CD4-positive, alpha-beta T cell treated with Interleukin-6 for 4 hours (primary cell): ENCODE results near the gene DBET.
"Not testable (repeated sequence)": the region's sequence is repeated elsewhere in the genome, so short reads cannot be mapped to it uniquely, and the experiment has no call there.

Experiments
- DNase-seq: peaks from one replicate; pipeline ENCODE4 v3.0.0-alpha.2; 2020; ENCODE audit warnings: mixed read lengths

DBET gene

GRCh38 chr4:190049378-190050239, 14.7 kb upstream of the DBET start:
- DNase-seq = not testable (repeated sequence)

GRCh38 chr4:190058997-190059396, 5.3 kb upstream of the DBET start:
- DNase-seq = not testable (repeated sequence)

- DNase-seq = not testable (repeated sequence)
Observed at GRCh38 chr4:190064805-190065204, 503 bp downstream of the DBET start.

- not testable (repeated sequence) for DNase-seq
Observed at GRCh38 chr4:190068351-190068750, 4.0 kb downstream of the DBET start.

- DNase-seq = not testable (repeated sequence)
Observed at GRCh38 chr4:190093052-190093451, 28.8 kb downstream of the DBET start.

- DNase-seq = not testable (repeated sequence)
Observed at GRCh38 chr4:190094031-190094430, 29.7 kb downstream of the DBET start.

- DNase-seq = not testable (repeated sequence)
Observed at GRCh38 chr4:190095335-190095734, 31.0 kb downstream of the DBET start.

- DNase-seq = not testable (repeated sequence)
Observed at GRCh38 chr4:190099605-190100004, 35.3 kb downstream of the DBET start.

GRCh38 chr4:190101525-190101924, 37.2 kb downstream of the DBET start:
- DNase-seq = not testable (repeated sequence)

GRCh38 chr4:190106191-190106590, 41.9 kb downstream of the DBET start:
- not testable (repeated sequence) for DNase-seq

- DNase-seq = not testable (repeated sequence)
Observed at GRCh38 chr4:190106611-190107480, 42.5 kb downstream of the DBET start.

- not testable (repeated sequence) for DNase-seq
Observed at GRCh38 chr4:190107766-190108485, 43.6 kb downstream of the DBET start.

GRCh38 chr4:190108756-190109155, 44.5 kb downstream of the DBET start:
- DNase-seq = not testable (repeated sequence)

GRCh38 chr4:190109390-190110011, 45.2 kb downstream of the DBET start:
- not testable (repeated sequence) for DNase-seq

GRCh38 chr4:190110033-190110432, 45.7 kb downstream of the DBET start:
- DNase-seq = not testable (repeated sequence)

- DNase-seq = not testable (repeated sequence)
Observed at GRCh38 chr4:190110570-190111295, 46.4 kb downstream of the DBET start.

- not testable (repeated sequence) for DNase-seq
Observed at GRCh38 chr4:190112879-190113278, 48.6 kb downstream of the DBET start.

- DNase-seq = not testable (repeated sequence)
Observed at GRCh38 chr4:190114991-190115390, 50.7 kb downstream of the DBET start.
